ENCODE measurements around the gene ADGRB2.

- TF ChIP-seq CTCF (IDR thresholded peaks at IDR 0.05) (no peak), POLR2AphosphoS5 (IDR thresholded peaks at IDR 0.05; ENCODE audit: low read depth, low read length) (no peak)
Measured at GRCh38 chr1:31695327-31695726, 68.8 kb downstream of the ADGRB2 start.
